NK-92 (cell line): ENCODE results near the gene SLC1A3.

Source experiments
- DNase-seq: peaks from one replicate; lab custom pipeline; 2025; ENCODE audit not compliant: unreplicated experiment; lab: John Stamatoyannopoulos, UW

Gene SLC1A3

DNA sequence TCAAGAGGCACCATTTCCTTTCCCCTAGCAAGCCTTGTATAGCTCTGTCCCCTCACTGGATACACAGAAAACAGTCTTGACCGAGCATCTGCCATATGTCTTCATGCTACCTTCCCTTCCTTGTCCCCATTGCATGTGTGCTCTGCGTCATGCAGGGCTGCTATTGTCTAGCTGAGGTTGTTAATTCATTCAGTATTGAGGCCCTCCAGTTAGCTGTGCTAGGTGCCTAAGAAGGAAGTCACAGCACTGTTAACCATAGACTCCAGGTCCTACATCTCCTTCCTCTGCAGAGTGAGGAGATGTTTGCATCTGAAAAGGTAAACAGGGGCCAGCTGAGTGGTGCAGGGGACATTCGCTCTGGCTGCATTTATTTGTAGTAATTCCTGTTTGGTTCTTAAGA, 48.2 kb downstream of the SLC1A3 start:
- DNase-seq = no peak

DNA sequence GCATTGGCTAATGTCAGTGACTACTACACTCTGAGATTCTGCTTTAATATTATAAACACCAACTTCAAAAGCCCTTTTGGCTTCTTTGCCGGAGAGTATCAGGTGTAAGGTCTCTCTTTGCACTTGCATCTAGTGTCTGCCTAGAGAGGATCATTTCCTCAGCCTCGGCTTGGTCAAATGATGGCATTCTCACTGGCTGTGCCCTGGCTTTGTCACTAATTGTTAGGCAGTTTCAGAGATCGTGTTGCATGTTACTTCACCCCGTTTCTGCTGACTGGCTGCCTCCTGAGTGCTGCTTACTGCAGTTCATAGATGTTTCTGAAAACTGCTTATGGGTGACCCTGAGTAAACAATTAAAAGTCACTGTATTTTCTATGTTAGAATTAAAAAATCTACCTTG, 48.8 kb downstream of the SLC1A3 start:
- DNase-seq = no peak

GRCh38 chr5:36656556-36656955, 50.1 kb downstream of the SLC1A3 start:
- DNase-seq = no peak

- DNase-seq = no peak
Measured at GRCh38 chr5:36657563-36657995, 51.2 kb downstream of the SLC1A3 start.

DNA sequence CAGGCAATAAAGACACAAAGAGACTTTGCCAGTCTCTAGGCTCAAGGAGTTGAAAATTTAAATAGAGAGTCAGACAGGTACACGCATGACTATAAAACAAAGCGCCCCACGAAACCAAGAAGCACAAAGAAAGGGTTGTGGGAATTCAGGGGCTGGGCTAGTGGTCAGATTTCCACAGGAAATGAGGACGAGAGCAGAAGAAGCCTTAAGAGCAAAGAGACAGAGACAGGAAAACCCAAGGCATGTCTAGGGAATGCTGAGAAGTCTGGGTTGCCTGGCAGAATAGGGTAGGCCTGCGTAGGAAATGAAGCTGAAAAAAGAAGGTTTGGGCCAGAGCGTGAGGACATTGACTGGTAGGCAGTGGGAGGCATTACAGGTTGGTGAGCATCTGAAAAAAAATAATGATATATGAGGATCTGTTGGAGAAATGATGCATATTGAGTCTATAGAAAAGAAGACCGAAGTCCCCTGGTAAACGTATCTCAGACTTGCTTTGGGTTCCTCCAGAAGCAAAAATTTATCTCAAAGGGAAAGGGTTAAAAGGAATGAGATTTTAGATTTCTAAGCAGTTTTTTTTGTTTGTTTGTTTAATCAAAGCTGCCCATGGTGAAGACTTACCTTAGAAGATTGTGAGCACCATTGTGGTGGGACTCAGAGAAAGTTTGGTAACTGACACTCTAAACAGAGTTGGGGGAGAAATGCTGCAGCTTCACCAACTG, 51.8 kb downstream of the SLC1A3 start:
- no peak for DNase-seq

DNA sequence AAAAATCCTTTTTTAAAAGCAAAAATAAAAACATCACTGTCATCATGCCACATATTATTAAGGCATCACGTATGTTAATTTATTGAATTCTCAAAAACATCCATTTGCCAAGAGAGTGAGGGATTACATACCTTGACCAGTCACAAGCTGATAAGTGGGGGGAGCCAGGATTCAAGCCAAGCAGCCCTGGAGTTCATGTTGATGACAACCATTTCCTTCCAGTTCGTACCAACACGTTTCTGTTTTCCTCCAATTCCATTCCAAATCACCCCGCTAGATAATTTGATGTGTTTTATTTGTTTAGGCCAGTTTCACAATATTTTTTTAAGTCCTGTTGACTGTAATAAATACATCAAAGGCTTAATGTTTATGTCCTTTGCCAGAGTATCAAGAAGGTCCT, 53.0 kb downstream of the SLC1A3 start:
- no peak for DNase-seq

GRCh38 chr5:36660397-36661049, 54.1 kb downstream of the SLC1A3 start:
- DNase-seq = no peak

DNA sequence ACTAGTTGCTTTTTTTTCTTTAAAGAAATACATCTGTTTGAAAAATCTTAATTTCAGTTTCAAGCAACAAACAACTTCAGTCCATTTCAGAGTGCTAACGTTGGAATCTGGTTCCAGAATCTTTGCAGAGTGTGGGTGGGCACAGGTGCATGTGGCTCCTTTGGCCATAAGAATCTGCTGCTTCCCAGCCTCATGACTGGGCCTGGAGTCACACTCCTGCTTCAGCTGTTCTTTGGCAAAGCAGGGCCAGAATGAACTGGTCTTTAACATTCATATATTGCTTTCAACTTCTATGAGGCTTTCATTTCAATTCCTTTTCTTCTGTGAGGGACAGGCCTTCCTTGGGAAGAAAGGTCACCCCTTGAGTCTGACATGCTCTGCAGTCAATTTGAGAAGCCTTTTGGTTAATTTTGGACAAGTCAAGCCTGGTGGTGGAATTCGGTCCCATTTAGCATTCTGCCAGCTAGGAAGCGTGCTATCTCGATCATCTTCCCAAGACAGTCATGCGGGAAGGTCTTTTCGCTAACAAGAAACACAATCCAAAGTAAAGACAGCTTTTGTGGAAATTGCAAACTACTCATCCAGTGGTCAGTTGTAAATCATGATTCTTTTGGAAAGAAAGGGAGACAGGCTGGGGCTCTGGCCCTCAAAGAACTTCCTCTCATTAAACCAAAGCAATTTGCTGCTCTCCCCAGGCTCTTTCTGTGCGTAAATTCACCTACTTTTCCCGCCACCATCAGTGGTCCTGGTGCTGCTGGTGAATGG, 55.2 kb downstream of the SLC1A3 start:
- no peak for DNase-seq

GRCh38 chr5:36662291-36662851, 56.0 kb downstream of the SLC1A3 start:
- DNase-seq = no peak

DNA sequence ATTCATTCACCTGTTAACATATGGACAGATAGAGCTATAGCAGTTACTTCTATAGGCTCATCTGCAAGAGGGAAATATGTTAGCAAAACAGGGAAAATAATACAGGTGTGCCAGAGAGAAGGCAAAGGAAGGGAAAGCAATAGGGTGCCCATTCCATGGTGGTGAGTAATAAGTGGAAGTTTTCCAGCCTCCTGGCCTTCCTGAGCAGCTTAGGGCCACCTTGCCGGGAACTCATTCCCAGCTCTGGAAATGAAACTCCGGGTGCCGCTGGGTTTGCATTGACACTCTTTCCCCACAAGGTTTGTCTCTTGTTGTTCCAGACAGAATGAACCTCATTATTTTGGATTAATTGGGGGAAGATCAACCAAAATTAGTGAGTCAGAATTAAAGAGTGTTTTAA, 58.4 kb downstream of the SLC1A3 start:
- no peak for DNase-seq

DNA sequence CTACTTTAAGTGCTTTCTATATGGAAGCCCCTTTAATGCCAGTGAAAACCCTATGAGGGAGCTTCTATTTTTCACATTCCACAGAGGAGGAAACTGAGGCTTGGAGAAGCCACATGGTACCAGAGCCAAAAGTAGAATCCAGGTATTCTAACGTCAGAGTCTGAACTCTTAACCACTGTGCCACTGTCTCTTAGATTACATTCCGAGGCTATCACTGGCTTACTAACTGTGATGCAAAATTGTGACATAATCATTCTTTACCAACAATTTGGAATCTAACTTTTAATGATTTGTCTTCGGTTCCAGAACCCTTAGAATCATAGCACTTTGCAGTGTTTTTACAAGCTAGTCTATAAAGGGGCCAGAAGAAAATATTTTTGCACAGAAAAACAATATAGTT, 59.2 kb downstream of the SLC1A3 start:
- no peak for DNase-seq

GRCh38 chr5:36666274-36666673, 59.9 kb downstream of the SLC1A3 start:
- no peak for DNase-seq

- no peak for DNase-seq
Measured at GRCh38 chr5:36666986-36667385, 60.6 kb downstream of the SLC1A3 start.

DNA sequence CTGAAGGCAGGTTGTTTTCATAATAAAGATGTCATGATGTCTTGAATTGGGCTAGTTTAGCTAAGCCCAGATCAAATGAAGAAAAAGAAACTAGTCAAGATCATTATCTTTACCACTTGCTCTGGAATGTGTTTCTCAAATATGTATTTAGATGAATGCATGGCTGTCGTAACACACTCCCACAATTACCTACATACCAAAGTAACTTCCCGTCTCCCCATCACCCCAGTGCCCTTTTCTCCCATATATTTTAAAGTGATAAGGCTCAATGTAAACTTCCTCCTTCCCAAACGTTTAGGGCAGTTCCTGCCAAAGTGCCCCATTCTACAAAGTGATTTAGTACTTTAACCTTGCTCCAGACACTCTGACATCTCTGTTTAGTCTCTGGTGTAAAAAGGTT, 61.4 kb downstream of the SLC1A3 start:
- no peak for DNase-seq

GRCh38 chr5:36669015-36669651, 62.7 kb downstream of the SLC1A3 start:
- DNase-seq = no peak

- no peak for DNase-seq
Measured at GRCh38 chr5:36670548-36670947, 64.1 kb downstream of the SLC1A3 start.

GRCh38 chr5:36675282-36675681, 68.9 kb downstream of the SLC1A3 start:
- DNase-seq = no peak

- no peak for DNase-seq
Measured at GRCh38 chr5:36679221-36679989, 73.0 kb downstream of the SLC1A3 start.

DNA sequence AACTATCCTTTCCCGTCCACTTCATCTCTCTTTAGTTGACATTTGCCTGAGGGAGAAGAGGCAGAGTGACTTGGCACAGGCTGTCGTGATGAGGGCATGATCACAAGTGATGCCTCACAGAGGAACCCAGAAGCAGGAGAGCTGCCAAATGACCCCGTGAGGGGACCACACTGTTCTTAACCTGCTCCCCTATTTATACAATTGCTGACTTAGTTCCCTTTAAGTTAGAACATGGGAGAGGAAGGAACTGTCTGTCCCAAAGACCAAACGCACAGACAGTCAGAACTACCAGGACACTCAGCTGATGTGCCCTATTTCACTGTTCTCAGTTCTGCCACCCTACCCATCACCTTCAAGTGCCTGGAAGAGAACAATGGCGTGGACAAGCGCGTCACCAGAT, 73.7 kb downstream of the SLC1A3 start:
- no peak for DNase-seq

GRCh38 chr5:36681711-36682110, 75.3 kb downstream of the SLC1A3 start:
- DNase-seq = no peak

GRCh38 chr5:36682499-36682898, 76.1 kb downstream of the SLC1A3 start:
- DNase-seq = no peak
